K562 (cell line): ENCODE results near the gene UNC119B. TPM values are rescaled to one million over a fixed set of nuclear protein-coding genes. Genes with fewer than 3 reads are reported as not detected.

Source experiments
- ATAC-seq: fragments of 200-7000 bp; cut with Tn5 transposase; 3 replicates; pipeline ENCODE4 v1.9.1; 2020; ENCODE audit warnings: moderate library complexity
- BruUV-seq: library from RNA; stranded (reverse); fragments of 400-500 nt; replicated peaks from 2 replicates; lab custom pipeline; 2021; lab: Mats Ljungman, UMichigan
- CTCF ChIA-PET: fragments of 300-600 bp; formaldehyde crosslinking; extraction: SDS; loops from one replicate; lab custom pipeline; 2021; ENCODE audit warnings: low intra/inter-chr PET ratio; lab: Yijun Ruan, JAX
- POLR2A ChIA-PET: fragments of 300-600, 350-650 bp; sonication (Branson Sonifier 250); formaldehyde crosslinking; extraction: SDS; loops from one replicate; lab custom pipeline; 2021; ENCODE audit warnings: antibody characterized with exemption, inconsistent platforms; lab: Yijun Ruan, JAX
- DNase-seq, 4 experiments: peaks; one replicate each; pipeline versions ENCODE4 v3.0.0 to v3.0.0-alpha.2; 2011 to 2018; ENCODE audit warnings: low spot score in 3 of 4, mixed read lengths in 3 of 4; ENCODE audit errors: extremely low read depth in 1 of 4
- FAIRE-seq: peaks from 2 replicates; lab custom pipeline; 2011; peaks lifted over from hg19 to GRCh38; lab: Jason Lieb, UNC
- H2AFZ ChIP-seq: 2 replicates; pipeline ENCODE4 v1.6.0; 2011; ENCODE audit warnings: low read depth, low read length, control low read depth, inconsistent platforms
- H3K27ac ChIP-seq: fragments of 200-600 bp; 3 replicates; pipeline ENCODE4 v1.8.0; 2011; ENCODE audit warnings: low read depth, mild to moderate bottlenecking, control low read depth, inconsistent platforms, low read length, moderate library complexity, mixed read lengths; ENCODE audit errors: extremely low read depth
- H3K27me3 ChIP-seq, 2 experiments: fragments of 300-600 bp in 1 of 2; 2 replicates in 1 of 2; 3 replicates in 1 of 2; pipeline versions ENCODE4 v1.6.0 to v1.8.0; 2011; ENCODE audit warnings: inconsistent platforms in 2 of 2, low read length in 2 of 2, mild to moderate bottlenecking in 1 of 2, mixed read lengths in 1 of 2, moderate library complexity in 1 of 2; ENCODE audit not compliant: control insufficient read depth in 2 of 2, insufficient read depth in 2 of 2
- H3K36me3 ChIP-seq: fragments of 300-600 bp; 3 replicates; pipeline ENCODE4 v1.8.0; 2011; ENCODE audit warnings: mild to moderate bottlenecking, low read length, inconsistent platforms; ENCODE audit not compliant: control insufficient read depth, insufficient read depth
- H3K4me1 ChIP-seq, 2 experiments: fragments of 200-600 bp in 1 of 2; replicated peaks in 1 of 2; 2 replicates in 1 of 2; 3 replicates in 1 of 2; pipeline versions ENCODE4 v1.5.1 to v1.8.0; 2011; ENCODE audit warnings: inconsistent platforms in 2 of 2, low read length in 2 of 2, mild to moderate bottlenecking in 1 of 2, mixed read lengths in 1 of 2, moderate library complexity in 1 of 2; ENCODE audit not compliant: control insufficient read depth in 2 of 2, insufficient read depth in 2 of 2
- H3K4me2 ChIP-seq: 2 replicates; pipeline ENCODE4 v1.6.1; 2011; ENCODE audit warnings: low read length, control low read depth, inconsistent platforms, mixed read lengths; ENCODE audit not compliant: insufficient read depth
- H3K4me3 ChIP-seq: fragments of 200-600 bp; sonication (generic), shearing (Covaris generic); 2 replicates; pipeline ENCODE4 v1.5.1; 2016; ENCODE audit warnings: control low read depth, inconsistent platforms
- H3K79me2 ChIP-seq: fragments of 200-600 bp; 3 replicates; pipeline ENCODE4 v1.8.0; 2011; ENCODE audit warnings: low read length, inconsistent platforms; ENCODE audit not compliant: control insufficient read depth, insufficient read depth
- H3K9ac ChIP-seq, 2 experiments: 2 replicates each; pipeline versions ENCODE4 v1.6.0 to v1.6.1; 2011; ENCODE audit warnings: low read depth in 2 of 2, low read length in 2 of 2, control low read depth in 1 of 2, inconsistent platforms in 1 of 2, mild to moderate bottlenecking in 1 of 2, mixed read lengths in 1 of 2; ENCODE audit not compliant: insufficient read depth in 1 of 2
- H3K9me1 ChIP-seq: one replicate; pipeline ENCODE4 v1.6.0; 2011; ENCODE audit warnings: inconsistent platforms, mild to moderate bottlenecking, low read length, moderate library complexity; ENCODE audit not compliant: control insufficient read depth, insufficient read depth
- H3K9me3 ChIP-seq: replicated peaks from 2 replicates; pipeline ENCODE4 v1.5.1; 2011; ENCODE audit warnings: low read depth, low read length, inconsistent platforms; ENCODE audit not compliant: control insufficient read depth, insufficient read depth
- H4K20me1 ChIP-seq: replicated peaks from 2 replicates; pipeline ENCODE4 v1.6.1; 2011; ENCODE audit warnings: low read length, inconsistent platforms, mixed read lengths; ENCODE audit not compliant: control insufficient read depth, insufficient read depth
- CAMTA2 ChIP-seq: fragments of 250-450 bp; sonication (Bioruptor Pico); conservative IDR thresholded peaks from 2 replicates; pipeline ENCODE4 v1.5.1; 2022
- ESRRA ChIP-seq: fragments of 450-650 bp; IDR thresholded peaks from 2 replicates; pipeline ENCODE4 v1.6.1; 2014; ENCODE audit warnings: low read depth, mild to moderate bottlenecking, moderate library complexity, borderline replicate concordance
- ETV6 ChIP-seq, 3 experiments: fragments of 150-350 bp in 1 of 3; sonication (generic) in 1 of 3; formaldehyde crosslinking in 1 of 3; IDR thresholded peaks; 2 replicates each; pipeline versions ENCODE4 v1.6.1 to v1.8.0; 2014 to 2022; ENCODE audit warnings: borderline replicate concordance in 2 of 3, low read depth in 2 of 3, antibody characterized with exemption in 1 of 3, low read length in 1 of 3, mild to moderate bottlenecking in 1 of 3, missing genetic modification reagents in 1 of 3
- HIVEP1 ChIP-seq: fragments of 250-450 bp; sonication (Bioruptor Pico); IDR thresholded peaks from 2 replicates; pipeline ENCODE4 v1.4.0; 2020; ENCODE audit warnings: mild to moderate bottlenecking
- NR2C1 ChIP-seq, 2 experiments: fragments of 450-650 bp; IDR thresholded peaks; 2 replicates each; pipeline ENCODE4 v1.6.1; 2017; ENCODE audit warnings: mild to moderate bottlenecking in 2 of 2, antibody characterized with exemption in 1 of 2, inconsistent platforms in 1 of 2, missing compliant biosample characterization in 1 of 2, missing genetic modification characterization in 1 of 2
- POLR2AphosphoS5 ChIP-seq: IDR thresholded peaks from 2 replicates; pipeline ENCODE4 v1.6.1; 2011; ENCODE audit warnings: mild to moderate bottlenecking, low read depth, low read length, moderate library complexity; ENCODE audit not compliant: control insufficient read depth, insufficient read depth
- PRPF4 ChIP-seq: fragments of 200-400 bp; formaldehyde crosslinking; IDR thresholded peaks from one replicate; pipeline ENCODE4 v1.6.1; 2017; ENCODE audit warnings: low read length, low read depth, mild to moderate bottlenecking; ENCODE audit not compliant: insufficient read depth, poor library complexity, severe bottlenecking
- PURB ChIP-seq: sonication (generic); formaldehyde crosslinking; IDR thresholded peaks from 2 replicates; pipeline ENCODE4 v1.9.0; 2021; ENCODE audit warnings: low read depth, mild to moderate bottlenecking, missing genetic modification reagents
- ZNF41 ChIP-seq: fragments of 250-450 bp; sonication (Bioruptor Pico); conservative IDR thresholded peaks from 2 replicates; pipeline ENCODE4 v1.4.0; 2020; ENCODE audit warnings: mild to moderate bottlenecking
- WGBS: fragments of 100-300 bp; shearing (Covaris generic); methylation state at CpG from one replicate; pipeline ENCODE4 v1.1.6; 2016; ENCODE audit warnings: low coverage, mixed read lengths; ENCODE audit not compliant: insufficient coverage; ENCODE audit errors: missing lambda C conversion rate; 5-methylcytosine and 5-hydroxymethylcytosine counted together
- in situ Hi-C: fragments of 300-500 bp; cut with MboI; formaldehyde crosslinking; loops from 4 replicates; pipeline ENCODE4 v1.15.0; 2018; ENCODE audit warnings: inconsistent platforms, mixed read lengths
- intact Hi-C: fragments of 100-400 bp; cut with micrococcal nuclease; formaldehyde crosslinking; loops from 2 replicates; pipeline ENCODE4 v1.14.2; 2022
- polyA plus RNA-seq, 8 experiments: library from polyadenylated mRNA; depleted of rRNA in 4 of 8; stranded (reverse) in 5 of 8; unstranded in 3 of 8; fragments of >200 nt; fragmentation: Nextera tagmentation in 2 of 8; fragmentation: Illumina TruSeq in 1 of 8; extraction: Ambion mirVana in 2 of 8; extraction: Trizol in 1 of 8; gene quantifications; 2 replicates each; pipeline versions ENCODE4 v1.2.1 to v1.2.3, GENCODE V29; 2011 to 2014; ENCODE audit warnings: inconsistent platforms in 1 of 8, missing spikeins in 1 of 8
- total RNA-seq, 7 experiments: library from RNA; depleted of rRNA in 6 of 7; stranded (reverse); fragments of >200 nt in 6 of 7; fragmentation: Illumina TruSeq in 2 of 7; extraction: Trizol in 2 of 7; gene quantifications; 2 replicates each; pipeline versions ENCODE4 v1.2.1 to v1.2.3, GENCODE V29; 2011 to 2021; ENCODE audit warnings: low replicate concordance in 1 of 7
- TF ChIP-seq, protein P1 (sequence below): fragments of 450-650 bp; IDR thresholded peaks from 2 replicates; pipeline ENCODE4 v1.6.1; 2016; ENCODE audit warnings: antibody characterized with exemption
- TF ChIP-seq, protein P2 (sequence below): fragments of 250-450 bp; sonication (Bioruptor Pico); IDR thresholded peaks from 2 replicates; pipeline ENCODE4 v1.9.0; 2021; ENCODE audit warnings: mild to moderate bottlenecking, inconsistent platforms
- TF ChIP-seq, protein P3 (sequence below): IDR thresholded peaks from 2 replicates; pipeline ENCODE4 v1.6.1; 2011; ENCODE audit not compliant: insufficient read length; ENCODE audit errors: extremely low read depth

The UNC119B gene
- total and polyA plus RNA-seq, 9 of the 15 experiments (the other 6 are each of a cell fraction or from before 2014, with no cell fraction given), result 4.0 to 34.5 (median 15.1) TPM

DNA sequence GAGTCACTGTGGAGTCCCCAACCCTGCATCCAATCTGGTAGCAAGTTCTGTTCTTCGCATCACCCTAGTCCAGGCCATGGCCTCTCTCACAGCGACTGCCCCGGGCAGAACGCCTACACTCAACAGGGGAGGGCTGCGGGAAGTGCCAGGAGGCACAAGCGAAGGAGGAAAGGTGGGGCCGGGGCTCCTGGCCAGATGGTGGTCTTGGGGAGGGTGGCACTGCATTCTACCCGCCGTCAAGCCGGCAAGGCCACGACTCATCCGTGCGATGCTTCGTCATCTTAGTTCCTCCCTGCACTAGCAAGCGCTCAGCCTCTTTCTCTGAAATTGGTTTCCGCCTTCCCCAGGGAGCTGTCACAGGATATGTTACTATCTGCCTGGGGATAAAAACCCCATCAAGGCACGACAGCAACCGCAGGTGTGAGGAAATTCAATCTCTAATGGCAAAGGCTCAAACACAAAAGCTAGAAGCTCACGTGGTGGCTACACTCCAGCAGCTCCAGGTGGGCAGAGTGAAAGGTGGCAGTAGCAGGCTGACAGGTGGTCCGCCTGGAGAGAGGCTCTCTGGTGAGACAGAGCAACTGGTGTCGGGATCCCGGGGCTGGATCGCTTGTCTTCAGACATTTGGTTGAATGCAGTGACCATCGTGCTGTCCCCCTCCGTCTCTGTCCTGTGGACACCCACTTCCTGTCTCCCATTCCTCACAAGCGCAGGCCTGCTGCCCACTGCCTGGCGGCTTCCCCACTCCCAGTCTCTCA, 49.5 kb downstream of the UNC119B start:
- no peak overlapping the region for H3K27ac ChIP-seq
- no peak for FAIRE-seq
- no peak for TF ChIP-seq NR2C1 (IDR thresholded peaks at IDR 0.05)
- no peak for TF ChIP-seq NR2C1 (tag; IDR thresholded peaks at IDR 0.05)
- no peak for TF ChIP-seq PURB (CRISPR knock-in tag)
- TF ChIP-seq POLR2AphosphoS5, result no peak
- TF ChIP-seq, protein P1, sequence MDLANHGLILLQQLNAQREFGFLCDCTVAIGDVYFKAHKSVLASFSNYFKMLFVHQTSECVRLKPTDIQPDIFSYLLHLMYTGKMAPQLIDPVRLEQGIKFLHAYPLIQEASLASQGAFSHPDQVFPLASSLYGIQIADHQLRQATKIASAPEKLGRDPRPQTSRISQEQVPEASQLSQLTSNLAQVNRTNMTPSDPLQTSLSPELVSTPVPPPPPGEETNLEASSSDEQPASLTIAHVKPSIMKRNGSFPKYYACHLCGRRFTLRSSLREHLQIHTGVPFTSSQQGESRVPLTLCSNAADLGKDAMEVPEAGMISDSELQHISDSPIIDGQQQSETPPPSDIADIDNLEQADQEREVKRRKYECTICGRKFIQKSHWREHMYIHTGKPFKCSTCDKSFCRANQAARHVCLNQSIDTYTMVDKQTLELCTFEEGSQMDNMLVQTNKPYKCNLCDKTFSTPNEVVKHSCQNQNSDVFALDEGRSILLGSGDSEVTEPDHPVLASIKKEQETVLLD, result no peak
- TF ChIP-seq ETV6 (IDR thresholded peaks at IDR 0.05; ENCODE audit: borderline replicate concordance in 1 of 2, low read depth in 2 of 2, low read length in 1 of 2), result no peak
- TF ChIP-seq ETV6 (CRISPR knock-in tag; IDR thresholded peaks at IDR 0.05; ENCODE audit: borderline replicate concordance), result no peak
- TF ChIP-seq ZNF41, result no peak
- TF ChIP-seq PRPF4, result no peak
- TF ChIP-seq, protein P2, sequence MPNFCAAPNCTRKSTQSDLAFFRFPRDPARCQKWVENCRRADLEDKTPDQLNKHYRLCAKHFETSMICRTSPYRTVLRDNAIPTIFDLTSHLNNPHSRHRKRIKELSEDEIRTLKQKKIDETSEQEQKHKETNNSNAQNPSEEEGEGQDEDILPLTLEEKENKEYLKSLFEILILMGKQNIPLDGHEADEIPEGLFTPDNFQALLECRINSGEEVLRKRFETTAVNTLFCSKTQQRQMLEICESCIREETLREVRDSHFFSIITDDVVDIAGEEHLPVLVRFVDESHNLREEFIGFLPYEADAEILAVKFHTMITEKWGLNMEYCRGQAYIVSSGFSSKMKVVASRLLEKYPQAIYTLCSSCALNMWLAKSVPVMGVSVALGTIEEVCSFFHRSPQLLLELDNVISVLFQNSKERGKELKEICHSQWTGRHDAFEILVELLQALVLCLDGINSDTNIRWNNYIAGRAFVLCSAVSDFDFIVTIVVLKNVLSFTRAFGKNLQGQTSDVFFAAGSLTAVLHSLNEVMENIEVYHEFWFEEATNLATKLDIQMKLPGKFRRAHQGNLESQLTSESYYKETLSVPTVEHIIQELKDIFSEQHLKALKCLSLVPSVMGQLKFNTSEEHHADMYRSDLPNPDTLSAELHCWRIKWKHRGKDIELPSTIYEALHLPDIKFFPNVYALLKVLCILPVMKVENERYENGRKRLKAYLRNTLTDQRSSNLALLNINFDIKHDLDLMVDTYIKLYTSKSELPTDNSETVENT (CRISPR knock-in tag), result no peak
- TF ChIP-seq, protein P3, sequence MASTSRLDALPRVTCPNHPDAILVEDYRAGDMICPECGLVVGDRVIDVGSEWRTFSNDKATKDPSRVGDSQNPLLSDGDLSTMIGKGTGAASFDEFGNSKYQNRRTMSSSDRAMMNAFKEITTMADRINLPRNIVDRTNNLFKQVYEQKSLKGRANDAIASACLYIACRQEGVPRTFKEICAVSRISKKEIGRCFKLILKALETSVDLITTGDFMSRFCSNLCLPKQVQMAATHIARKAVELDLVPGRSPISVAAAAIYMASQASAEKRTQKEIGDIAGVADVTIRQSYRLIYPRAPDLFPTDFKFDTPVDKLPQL, result no peak
- no peak for TF ChIP-seq CAMTA2 (CRISPR knock-in tag)
- no peak for TF ChIP-seq ESRRA
- no peak for TF ChIP-seq HIVEP1

More for the DNA sequence above, 49.5 kb downstream of the UNC119B start:
- in situ Hi-C loops, result no loop called here
- Histone ChIP-seq H3K79me2 (no peaks in the 10 kb centered on the region), H3K4me2 (no peak overlapping the region), H3K4me3 (no peak overlapping the region), H3K9me1 (no peaks in the 10 kb centered on the region), H3K4me1 (peaks cover 0 to 4% of the 10 kb centered on the region in 2 experiments; a peak in 1 of 5 replicates), H3K9me3 (no peaks in the 10 kb centered on the region), H3K9ac (no peak overlapping the region; a peak in 1 of 4 replicates), H3K27me3 (no peaks in the 10 kb centered on the region), H2AFZ (no peak overlapping the region), H3K36me3 (peaks cover 20% of the 10 kb centered on the region; the same call in 1 of the 3 replicates), H4K20me1 (no peaks in the 10 kb centered on the region)
- intact Hi-C loops, result no loop called here
- DNase-seq (no peak), ATAC-seq (peak; percentile 48; the same call in 2 of the 3 replicates)
- no TSS peak for BruUV-seq
- 72% methylated on average over 27 of the region's 27 CpGs for WGBS
- POLR2A ChIA-PET, result interaction anchor here (0.7 to 1.4 kb wide), 2 partner anchors 16 to 39 kb away, joined by 3 to 5 read pairs; no protein-coding TSS in a partner anchor
- CTCF ChIA-PET, result no interaction called here
